SK-N-SH treated with all-trans-retinoic acid at 6 μM for 48 hours (cell line): ENCODE results near the gene VAV1.

Experiments used
- ATAC-seq: fragments of 200-7000 bp; cut with Tn5 transposase; 3 replicates; pipeline ENCODE4 v1.9.1; 2020; ENCODE audit warnings: mild to moderate bottlenecking, moderate library complexity
- BACH2 ChIP-seq: fragments of 250-450 bp; sonication (Bioruptor Pico); IDR thresholded peaks from 2 replicates; pipeline ENCODE4 v1.9.0; 2021; ENCODE audit warnings: mild to moderate bottlenecking, borderline replicate concordance
- CREB5 ChIP-seq: fragments of 250-450 bp; sonication (Bioruptor Pico); IDR thresholded peaks from 2 replicates; pipeline ENCODE4 v1.5.1; 2020; ENCODE audit warnings: low read depth, mild to moderate bottlenecking, moderate library complexity
- CSDC2 ChIP-seq: fragments of 250-450 bp; sonication (Bioruptor Pico); IDR thresholded peaks from 2 replicates; pipeline ENCODE4 v1.5.0; 2020; ENCODE audit warnings: mild to moderate bottlenecking, moderate library complexity
- CSRNP3 ChIP-seq: fragments of 250-450 bp; sonication (Bioruptor Pico); IDR thresholded peaks from 2 replicates; pipeline ENCODE4 v1.5.1; 2021; ENCODE audit warnings: mild to moderate bottlenecking, moderate library complexity
- ESRRG ChIP-seq: fragments of 250-450 bp; sonication (Bioruptor Pico); IDR thresholded peaks from 2 replicates; pipeline ENCODE4 v1.6.1; 2021; ENCODE audit warnings: mild to moderate bottlenecking
- GLIS3 ChIP-seq: fragments of 250-450 bp; sonication (Bioruptor Pico); IDR thresholded peaks from 2 replicates; pipeline ENCODE4 v1.5.0; 2020; ENCODE audit warnings: mild to moderate bottlenecking, moderate library complexity
- ISL1 ChIP-seq: fragments of 250-450 bp; sonication (Bioruptor Pico); IDR thresholded peaks from 2 replicates; pipeline ENCODE4 v2.1.2; 2022; ENCODE audit warnings: mild to moderate bottlenecking, moderate library complexity
- OSR1 ChIP-seq: fragments of 250-450 bp; sonication (Bioruptor Pico); IDR thresholded peaks from 2 replicates; pipeline ENCODE4 v1.8.0; 2022; ENCODE audit warnings: moderate library complexity, mild to moderate bottlenecking, inconsistent platforms
- POU6F1 ChIP-seq: fragments of 250-450 bp; sonication (Bioruptor Pico); IDR thresholded peaks from 2 replicates; pipeline ENCODE4 v1.8.0; 2021; ENCODE audit warnings: low read depth, mild to moderate bottlenecking, moderate library complexity, borderline replicate concordance
- PPARA ChIP-seq: fragments of 250-450 bp; sonication (Bioruptor Pico); IDR thresholded peaks from 2 replicates; pipeline ENCODE4 v1.5.0; 2020; ENCODE audit warnings: mild to moderate bottlenecking, borderline replicate concordance
- RARB ChIP-seq: fragments of 250-450 bp; sonication (Bioruptor Pico); IDR thresholded peaks from 2 replicates; pipeline ENCODE4 v1.8.0; 2021; ENCODE audit warnings: mild to moderate bottlenecking, moderate library complexity
- SNAI2 ChIP-seq: fragments of 250-450 bp; sonication (Bioruptor Pico); IDR thresholded peaks from 2 replicates; pipeline ENCODE4 v1.5.0; 2020; ENCODE audit warnings: mild to moderate bottlenecking, moderate library complexity
- TCF4 ChIP-seq: fragments of 250-450 bp; sonication (Bioruptor Pico); IDR thresholded peaks from 2 replicates; pipeline ENCODE4 v1.8.0; 2021; ENCODE audit warnings: mild to moderate bottlenecking, moderate library complexity, borderline replicate concordance
- TOX ChIP-seq: fragments of 250-450 bp; sonication (Bioruptor Pico); IDR thresholded peaks from 2 replicates; pipeline ENCODE4 v1.8.0; 2021; ENCODE audit warnings: mild to moderate bottlenecking, moderate library complexity, borderline replicate concordance
- TSHZ2 ChIP-seq: fragments of 250-450 bp; sonication (Bioruptor Pico); IDR thresholded peaks from 2 replicates; pipeline ENCODE4 v1.5.0; 2020; ENCODE audit warnings: mild to moderate bottlenecking, moderate library complexity
- ZC3H10 ChIP-seq: fragments of 250-450 bp; sonication (Bioruptor Pico); IDR thresholded peaks from 2 replicates; pipeline ENCODE4 v1.5.1; 2021; ENCODE audit warnings: mild to moderate bottlenecking, moderate library complexity
- ZFP3 ChIP-seq: fragments of 250-450 bp; sonication (Bioruptor Pico); IDR thresholded peaks from 2 replicates; pipeline ENCODE4 v1.5.0; 2020; ENCODE audit warnings: mild to moderate bottlenecking, moderate library complexity
- ZFP30 ChIP-seq: fragments of 450-650 bp; formaldehyde crosslinking; IDR thresholded peaks from 2 replicates; pipeline ENCODE4 v1.5.0; 2022; ENCODE audit warnings: mild to moderate bottlenecking, moderate library complexity
- ZNF565 ChIP-seq: fragments of 450-650 bp; formaldehyde crosslinking; conservative IDR thresholded peaks from 2 replicates; pipeline ENCODE4 v1.5.0; 2020; ENCODE audit warnings: low read depth, mild to moderate bottlenecking, moderate library complexity
- ZNF70 ChIP-seq: fragments of 450-650 bp; formaldehyde crosslinking; IDR thresholded peaks from 2 replicates; pipeline ENCODE4 v1.5.0; 2020; ENCODE audit warnings: mild to moderate bottlenecking, moderate library complexity
- ZNF8 ChIP-seq: fragments of 450-650 bp; formaldehyde crosslinking; IDR thresholded peaks from 2 replicates; pipeline ENCODE4 v1.5.0; 2020; ENCODE audit warnings: mild to moderate bottlenecking, moderate library complexity

VAV1 gene

GRCh38 chr19:6801485-6802086 lies 29.1 kb downstream of the VAV1 start:
- no peak for ATAC-seq
- no peak for TF ChIP-seq RARB (CRISPR knock-in tag)
- TF ChIP-seq POU6F1 (CRISPR knock-in tag), result no peak
- no peak for TF ChIP-seq ZNF70
- no peak for TF ChIP-seq CREB5 (CRISPR knock-in tag)
- no peak for TF ChIP-seq BACH2
- TF ChIP-seq TOX (CRISPR knock-in tag), result no peak
- TF ChIP-seq SNAI2 (CRISPR knock-in tag), result no peak
- no peak for TF ChIP-seq ESRRG
- TF ChIP-seq ZNF565 (CRISPR knock-in tag), result no peak
- no peak for TF ChIP-seq PPARA
- no peak for TF ChIP-seq ZFP30 (CRISPR knock-in tag)
- no peak for TF ChIP-seq CSRNP3 (CRISPR knock-in tag)
- TF ChIP-seq OSR1 (CRISPR knock-in tag), result no peak
- no peak for TF ChIP-seq GLIS3 (CRISPR knock-in tag)
- no peak for TF ChIP-seq ZFP3 (CRISPR knock-in tag)
- no peak for TF ChIP-seq CSDC2
- no peak for TF ChIP-seq TSHZ2 (CRISPR knock-in tag)

- no peak for ATAC-seq
- TF ChIP-seq BACH2 (no peak), SNAI2 (CRISPR knock-in tag) (no peak), ISL1 (CRISPR knock-in tag) (no peak), ZNF70 (no peak), OSR1 (CRISPR knock-in tag) (no peak), TOX (CRISPR knock-in tag) (no peak), ZFP3 (CRISPR knock-in tag) (no peak), TCF4 (no peak), ESRRG (no peak), CREB5 (CRISPR knock-in tag) (no peak), RARB (CRISPR knock-in tag) (no peak), ZC3H10 (CRISPR knock-in tag) (no peak), CSRNP3 (CRISPR knock-in tag) (no peak), ZNF8 (no peak), TSHZ2 (CRISPR knock-in tag) (no peak)
- TF ChIP-seq, all 23 proteins: peak for 0
These were observed 30.0 kb downstream of the VAV1 start for GRCh38 chr19:6802336-6803035.
